H9 (cell line): ENCODE results near the gene RRH. TPM values are rescaled to one million over a fixed set of nuclear protein-coding genes. Genes with fewer than 3 reads are reported as not detected.
A peak's percentile ranks its signal among the peaks of the same experiment; 100 is the strongest.

Source experiments
- DNase-seq: peaks from one replicate; pipeline ENCODE4 v3.0.0-alpha.2; 2017
- H2AFZ ChIP-seq: one replicate; pipeline ENCODE4 v1.6.1; 2013; ENCODE audit warnings: mild to moderate bottlenecking, low read length, control low read depth, moderate library complexity
- H2AK5ac ChIP-seq: 2 replicates; pipeline ENCODE4 v1.6.1; 2013; ENCODE audit warnings: low read length, control low read depth, mixed read lengths; ENCODE audit not compliant: insufficient read length
- H2BK120ac ChIP-seq: one replicate; pipeline ENCODE4 v1.6.1; 2013; ENCODE audit warnings: low read depth, mild to moderate bottlenecking, low read length, control low read depth, inconsistent platforms; ENCODE audit not compliant: poor library complexity, severe bottlenecking
- H2BK12ac ChIP-seq: 2 replicates; pipeline ENCODE4 v1.6.1; 2013; ENCODE audit warnings: low read length, control low read depth, mixed read lengths, low read depth; ENCODE audit not compliant: insufficient read length
- H2BK15ac ChIP-seq: 2 replicates; pipeline ENCODE4 v1.6.1; 2013; ENCODE audit warnings: low read depth, low read length, control low read depth
- H2BK20ac ChIP-seq: one replicate; pipeline ENCODE4 v1.6.1; 2013; ENCODE audit warnings: low read depth, mild to moderate bottlenecking, low read length, control low read depth, inconsistent platforms; ENCODE audit not compliant: poor library complexity, severe bottlenecking
- H2BK5ac ChIP-seq: 2 replicates; pipeline ENCODE4 v1.6.1; 2013; ENCODE audit warnings: low read length, control low read depth, mixed read lengths; ENCODE audit not compliant: insufficient read length
- H3K14ac ChIP-seq: 2 replicates; pipeline ENCODE4 v1.6.1; 2013; ENCODE audit warnings: low read length, control low read depth; ENCODE audit not compliant: insufficient read depth
- H3K18ac ChIP-seq: 2 replicates; pipeline ENCODE4 v1.6.1; 2013; ENCODE audit warnings: low read depth, mild to moderate bottlenecking, mixed read lengths, low read length, control low read depth; ENCODE audit not compliant: insufficient read length
- H3K23ac ChIP-seq: 2 replicates; pipeline ENCODE4 v1.6.1; 2013; ENCODE audit warnings: low read length, control low read depth, mixed read lengths, low read depth; ENCODE audit not compliant: insufficient read length
- H3K23me2 ChIP-seq: 2 replicates; pipeline ENCODE4 v1.6.1; 2013; ENCODE audit warnings: low read depth, mild to moderate bottlenecking, mixed read lengths, low read length, control low read depth; ENCODE audit not compliant: insufficient read length, poor library complexity, severe bottlenecking
- H3K27ac ChIP-seq: 2 replicates; pipeline ENCODE4 v1.5.1; 2013; ENCODE audit warnings: low read length, control low read depth, mixed read lengths, low read depth; ENCODE audit not compliant: insufficient read length
- H3K27me3 ChIP-seq: 2 replicates; pipeline ENCODE4 v1.6.1; 2013; ENCODE audit warnings: low read length, control low read depth, inconsistent platforms; ENCODE audit not compliant: insufficient read depth
- H3K4ac ChIP-seq: 2 replicates; pipeline ENCODE4 v1.6.1; 2013; ENCODE audit warnings: low read depth, mild to moderate bottlenecking, control low read depth, inconsistent platforms, low read length, moderate library complexity
- H3K4me1 ChIP-seq: 2 replicates; pipeline ENCODE4 v1.6.1; 2013; ENCODE audit warnings: low read length, control low read depth, inconsistent platforms; ENCODE audit not compliant: insufficient read depth
- H3K4me2 ChIP-seq: 2 replicates; pipeline ENCODE4 v1.6.1; 2013; ENCODE audit warnings: low read length, control low read depth, mixed read lengths; ENCODE audit not compliant: insufficient read length, insufficient read depth
- H3K56ac ChIP-seq: 2 replicates; pipeline ENCODE4 v1.6.1; 2013; ENCODE audit warnings: low read depth, mild to moderate bottlenecking, mixed read lengths, low read length, control low read depth; ENCODE audit not compliant: insufficient read length
- H3K79me1 ChIP-seq: 2 replicates; pipeline ENCODE4 v1.6.1; 2013; ENCODE audit warnings: low read depth, mild to moderate bottlenecking, moderate library complexity, low read length, control low read depth, inconsistent platforms; ENCODE audit not compliant: insufficient read depth, poor library complexity, severe bottlenecking
- H3K79me2 ChIP-seq: 2 replicates; pipeline ENCODE4 v1.6.1; 2013; ENCODE audit warnings: low read length, control low read depth, inconsistent platforms; ENCODE audit not compliant: insufficient read depth
- H3K9ac ChIP-seq: 2 replicates; pipeline ENCODE4 v1.6.1; 2013; ENCODE audit warnings: low read length, control low read depth, mixed read lengths; ENCODE audit not compliant: insufficient read length; ENCODE audit errors: extremely low read depth
- H3K9me3 ChIP-seq: one replicate; pipeline ENCODE4 v1.6.1; 2013; ENCODE audit warnings: low read depth, low read length, inconsistent platforms; ENCODE audit not compliant: control insufficient read depth
- H3T11ph ChIP-seq: one replicate; pipeline ENCODE4 v1.6.1; 2013; ENCODE audit warnings: mild to moderate bottlenecking, low read length, control low read depth, inconsistent platforms
- H4K20me1 ChIP-seq: one replicate; pipeline ENCODE4 v1.6.1; 2013; ENCODE audit not compliant: control insufficient read depth, insufficient read length, insufficient read depth
- H4K5ac ChIP-seq: 2 replicates; pipeline ENCODE4 v1.6.1; 2013; ENCODE audit warnings: low read depth, mild to moderate bottlenecking, mixed read lengths, low read length, control low read depth; ENCODE audit not compliant: insufficient read length
- H4K8ac ChIP-seq: replicated peaks from 2 replicates; pipeline ENCODE4 v1.6.1; 2013; ENCODE audit warnings: low read length, control low read depth, mixed read lengths, low read depth; ENCODE audit not compliant: insufficient read length
- H4K91ac ChIP-seq: 2 replicates; pipeline ENCODE4 v1.6.1; 2013; ENCODE audit warnings: low read depth, mild to moderate bottlenecking, moderate library complexity, mixed read lengths, low read length, control low read depth; ENCODE audit not compliant: insufficient read length
- H3K27ac Mint-ChIP-seq, 3 experiments: 2 replicates in 2 of 3; 3 replicates in 1 of 3; pipeline ENCODE4 v1.8.0; 2020 to 2021; ENCODE audit warnings: mixed read lengths in 3 of 3, mild to moderate bottlenecking in 1 of 3, moderate library complexity in 1 of 3
- H3K27me3 Mint-ChIP-seq: 2 replicates; pipeline ENCODE4 v1.8.0; 2021; ENCODE audit warnings: low read depth, mild to moderate bottlenecking, moderate library complexity, mixed read lengths
- H3K36me3 Mint-ChIP-seq, 3 experiments: 2 replicates in 2 of 3; 3 replicates in 1 of 3; pipeline ENCODE4 v1.8.0; 2020 to 2021; ENCODE audit warnings: low read depth in 3 of 3, mixed read lengths in 3 of 3; ENCODE audit not compliant: insufficient read depth in 1 of 3
- H3K4me1 Mint-ChIP-seq, 2 experiments: 2 replicates each; pipeline ENCODE4 v1.8.0; 2020; ENCODE audit warnings: mixed read lengths in 2 of 2
- H3K4me3 Mint-ChIP-seq, 2 experiments: 2 replicates in 1 of 2; 3 replicates in 1 of 2; pipeline ENCODE4 v1.8.0; 2020 to 2021; ENCODE audit warnings: mild to moderate bottlenecking in 2 of 2, mixed read lengths in 2 of 2, moderate library complexity in 1 of 2
- H3K9me3 Mint-ChIP-seq, 2 experiments: 2 replicates in 1 of 2; 3 replicates in 1 of 2; pipeline ENCODE4 v1.8.0; 2020; ENCODE audit warnings: mild to moderate bottlenecking in 2 of 2, mixed read lengths in 2 of 2, moderate library complexity in 1 of 2
- CTCF ChIP-seq: fragments of 200-600 bp; sonication (generic); conservative IDR thresholded peaks from 3 replicates; pipeline ENCODE4 v1.8.0; 2021; ENCODE audit warnings: antibody characterized with exemption, mild to moderate bottlenecking
- WGBS: extraction: QIAGEN DNeasy Blood & Tissue Kit; methylation state at CpG from one replicate; pipeline ENCODE4 v1.1.7; 2013; ENCODE audit warnings: missing lambda C conversion rate, low lambda C conversion rate, mixed read lengths; ENCODE audit not compliant: insufficient read length; ENCODE audit errors: extremely low coverage; 5-methylcytosine and 5-hydroxymethylcytosine counted together
- total RNA-seq: library from RNA; stranded (reverse); gene quantifications from 2 replicates; pipeline ENCODE4 v1.2.1, GENCODE V29; 2021

RRH gene
- total RNA-seq, 1 experiment from 2014 or later: not detected

DNA sequence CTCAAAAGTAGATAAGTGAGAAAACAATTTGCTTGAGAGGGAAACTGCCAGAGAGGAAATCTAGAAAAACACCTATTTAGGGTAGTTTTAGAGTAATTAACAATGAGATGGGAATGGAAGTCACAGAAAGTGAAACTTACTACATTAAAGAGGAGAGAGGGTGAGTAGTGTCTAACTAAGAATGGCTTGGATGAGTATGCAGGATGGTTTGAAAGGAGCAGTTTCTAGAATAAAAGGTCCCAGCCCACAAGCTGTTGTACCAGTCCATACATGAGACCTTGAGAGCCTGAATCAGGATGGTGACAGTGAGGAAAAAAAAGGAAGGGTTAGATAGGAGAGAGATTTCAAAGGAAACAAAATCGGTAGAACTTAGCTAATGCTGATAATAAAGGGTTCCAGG lies 10.9 kb upstream of the RRH start:
- H3K4me1 Mint-ChIP-seq: peaks cover 12 to 22% of the 10 kb centered on the region in 2 experiments
- no CpG with 5 or more reads among the region's 1 CpG for WGBS

More for the DNA sequence above, 10.9 kb upstream of the RRH start:
- Histone ChIP-seq H3K18ac (no peak overlapping the region), H2BK120ac (no peak overlapping the region), H4K91ac (no peak overlapping the region), H4K20me1 (no peaks in the 10 kb centered on the region), H4K8ac (no peak overlapping the region), H2BK15ac (no peak overlapping the region), H3K4me1 (no peaks in the 10 kb centered on the region), H3K14ac (no peak overlapping the region), H2BK5ac (no peak overlapping the region), H3K27me3 (no peaks in the 10 kb centered on the region), H4K5ac (no peak overlapping the region), H3K79me2 (peaks cover 18% of the 10 kb centered on the region; the same call in 1 of the 2 replicates), H3K4me2 (peak overlapping the region; percentile 74), H2BK12ac (no peak overlapping the region), H3K9me3 (no peaks in the 10 kb centered on the region), H2BK20ac (no peak overlapping the region), H3K56ac (no peak overlapping the region), H3K27ac (no peak overlapping the region), H2AK5ac (no peak overlapping the region), H3K23ac (no peak overlapping the region), H3K9ac (no peak overlapping the region), H3K23me2 (peaks cover 13% of the 10 kb centered on the region), H3T11ph (no peak overlapping the region), H3K4ac (no peak overlapping the region), H2AFZ (no peak overlapping the region), H3K79me1 (peaks cover 6% of the 10 kb centered on the region)
- Mint-ChIP-seq H3K4me3 (peak overlapping the region; percentile 95 to 99), H3K27me3 (no peaks in the 10 kb centered on the region), H3K36me3 (peaks cover 32 to 58% (median 47%) of the 10 kb centered on the region in 3 experiments), H3K27ac (peak overlapping the region; percentile 3 to 99 (median 5); a peak in 2 of 7 replicates), H3K9me3 (peaks cover 0 to 2% of the 10 kb centered on the region in 2 experiments; a peak in 2 of 5 replicates)
- no peak for TF ChIP-seq CTCF
- DNase-seq: no peak
